Measurements from ENCODE around the gene FADD. TPM values are rescaled to one million over a fixed set of nuclear protein-coding genes. Genes with fewer than 3 reads are reported as not detected.
A peak's percentile ranks its signal among the peaks of the same experiment; 100 is the strongest.
"Not testable (repeated sequence)": the region's sequence is repeated elsewhere in the genome, so short reads cannot be mapped to it uniquely, and the experiment has no call there.

FADD gene
- polyA plus RNA-seq, 3 donors: 5.4 to 9.5 (median 7.7) TPM

- Histone ChIP-seq H3K79me2 (ENCODE audit: insufficient read depth, low read length) (peaks cover 22% of the 10 kb centered on the region), H3K9ac (ENCODE audit: insufficient read depth, low read length, poor library complexity, severe bottlenecking) (no peak overlapping the region), H3K27ac (ENCODE audit: low read depth in 1 of 2, low read length in 2 of 2) (no peak overlapping the region), H2AFZ (ENCODE audit: insufficient read depth, low read depth, low read length, poor library complexity, severe bottlenecking) (no peak overlapping the region), H3K9me3 (replicated peaks in 1 of 2; ENCODE audit: control insufficient read depth in 1 of 2, insufficient read depth in 1 of 2, low read length in 2 of 2) (no peaks in the 10 kb centered on the region), H3K36me3 (replicated peaks in 1 of 2; ENCODE audit: control insufficient read depth in 1 of 2, insufficient read depth in 2 of 2, low read length in 2 of 2) (peaks cover 36 to 41% of the 10 kb centered on the region in 2 donors), H3K4me2 (replicated peaks; ENCODE audit: extremely low read depth, low read length, poor library complexity, severe bottlenecking) (no peak overlapping the region), H3K4me1 (ENCODE audit: control insufficient read depth in 1 of 2, insufficient read depth in 2 of 2, low read length in 2 of 2) (no peaks in the 10 kb centered on the region), H3K4me3 (replicated peaks in 1 of 3; ENCODE audit: low read depth in 2 of 3, low read length in 3 of 3) (no peak overlapping the region), H3K27me3 (ENCODE audit: control insufficient read depth in 2 of 2, insufficient read depth in 2 of 2, low read length in 2 of 2) (no peaks in the 10 kb centered on the region), H4K20me1 (ENCODE audit: insufficient read depth, low read length) (peaks cover 47% of the 10 kb centered on the region)
- TF ChIP-seq CTCF (IDR thresholded peaks at IDR 0.05): no peak
- intact Hi-C loops (cut with micrococcal nuclease): no loop called here
- Mint-ChIP-seq H3K9me3 (no peaks in the 10 kb centered on the region), H3K4me3 (no peak overlapping the region), H3K27ac (no peak overlapping the region), H3K27me3 (ENCODE audit: low read depth in 3 of 3) (peaks cover 2 to 6% (median 2%) of the 10 kb centered on the region in 3 donors), H3K4me1 (peaks cover 8% of the 10 kb centered on the region), H3K36me3 (peaks cover 40 to 43% of the 10 kb centered on the region in 2 donors)
- DNase-seq: no peak
- no CpG with 5 or more reads among the region's 5 CpGs for WGBS (ENCODE audit: insufficient coverage)
Observed at GRCh38 chr11:70210530-70210929, 7.4 kb downstream of the FADD start.

GRCh38 chr11:70212227-70212811, 9.2 kb downstream of the FADD start:
- H3K9me3 Mint-ChIP-seq: no peaks in the 10 kb centered on the region
- H3K4me3 Mint-ChIP-seq: peak overlapping the region in 1 of 2 donors; percentile 24
- no peaks in the 10 kb centered on the region for H3K27me3 ChIP-seq (ENCODE audit: control insufficient read depth in 2 of 2, insufficient read depth in 2 of 2, low read length in 2 of 2)
- no peak for TF ChIP-seq CTCF (IDR thresholded peaks at IDR 0.05)
- intact Hi-C loops (cut with micrococcal nuclease): no loop called here
- H3K9ac ChIP-seq (ENCODE audit: insufficient read depth, low read length, poor library complexity, severe bottlenecking): no peak overlapping the region
- peaks cover 19 to 23% of the 10 kb centered on the region in 2 donors for H3K36me3 ChIP-seq (replicated peaks in 1 of 2; ENCODE audit: control insufficient read depth in 1 of 2, insufficient read depth in 2 of 2, low read length in 2 of 2)
- H3K27ac Mint-ChIP-seq: no peak overlapping the region
- 79% methylated on average over 9 of the region's 13 CpGs for WGBS (ENCODE audit: insufficient coverage)
- no peak overlapping the region for H2AFZ ChIP-seq (ENCODE audit: insufficient read depth, low read depth, low read length, poor library complexity, severe bottlenecking)
- peaks cover 23 to 25% of the 10 kb centered on the region in 2 donors for H3K36me3 Mint-ChIP-seq
- no peak for DNase-seq
- H3K4me3 ChIP-seq (replicated peaks in 1 of 3; ENCODE audit: low read depth in 2 of 3, low read length in 3 of 3): no peak overlapping the region
- H3K4me2 ChIP-seq (replicated peaks; ENCODE audit: extremely low read depth, low read length, poor library complexity, severe bottlenecking): no peak overlapping the region
- H3K4me1 Mint-ChIP-seq: peaks cover 2% of the 10 kb centered on the region
- peaks cover 2 to 6% (median 2%) of the 10 kb centered on the region in 3 donors for H3K27me3 Mint-ChIP-seq (ENCODE audit: low read depth in 3 of 3)
- peaks cover 29% of the 10 kb centered on the region for H4K20me1 ChIP-seq (ENCODE audit: insufficient read depth, low read length)
- no peak overlapping the region for H3K27ac ChIP-seq (ENCODE audit: low read depth in 1 of 2, low read length in 2 of 2)
- peaks cover 4% of the 10 kb centered on the region for H3K79me2 ChIP-seq (ENCODE audit: insufficient read depth, low read length)
- H3K4me1 ChIP-seq (ENCODE audit: control insufficient read depth in 1 of 2, insufficient read depth in 2 of 2, low read length in 2 of 2): no peaks in the 10 kb centered on the region
- no peaks in the 10 kb centered on the region for H3K9me3 ChIP-seq (replicated peaks in 1 of 2; ENCODE audit: control insufficient read depth in 1 of 2, insufficient read depth in 1 of 2, low read length in 2 of 2)

DNA sequence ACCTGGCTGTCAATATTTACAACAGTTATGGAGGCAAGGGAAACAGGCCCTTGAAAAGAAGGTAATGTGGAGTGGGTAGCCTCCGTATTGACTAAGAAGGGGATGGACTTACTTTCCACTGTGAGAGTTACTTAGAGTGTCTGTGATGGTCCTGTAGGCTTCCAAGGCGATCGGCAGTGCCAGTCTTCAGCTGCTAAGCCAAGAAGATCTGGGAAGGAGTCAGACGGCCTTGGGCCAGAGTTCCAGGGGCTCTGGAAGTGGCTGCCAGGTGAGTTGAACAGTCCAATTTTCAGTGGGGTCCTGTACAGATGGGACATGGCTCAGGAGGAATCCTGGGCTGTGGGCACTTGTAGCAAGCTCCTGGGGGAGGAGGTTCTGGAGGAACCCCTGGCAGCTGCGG, 14.3 kb downstream of the FADD start:
- H3K4me1 ChIP-seq (ENCODE audit: control insufficient read depth in 1 of 2, insufficient read depth in 2 of 2, low read length in 2 of 2); H3K36me3 ChIP-seq (replicated peaks in 1 of 2; ENCODE audit: control insufficient read depth in 1 of 2, insufficient read depth in 2 of 2, low read length in 2 of 2); H3K27ac ChIP-seq (ENCODE audit: low read depth in 1 of 2, low read length in 2 of 2); H3K9me3 Mint-ChIP-seq; H2AFZ ChIP-seq (ENCODE audit: insufficient read depth, low read depth, low read length, poor library complexity, severe bottlenecking); H3K9ac ChIP-seq (ENCODE audit: insufficient read depth, low read length, poor library complexity, severe bottlenecking); H3K4me2 ChIP-seq (replicated peaks; ENCODE audit: extremely low read depth, low read length, poor library complexity, severe bottlenecking); H4K20me1 ChIP-seq (ENCODE audit: insufficient read depth, low read length); H3K4me3 Mint-ChIP-seq; H3K79me2 ChIP-seq (ENCODE audit: insufficient read depth, low read length); H3K27ac Mint-ChIP-seq; H3K27me3 ChIP-seq (ENCODE audit: control insufficient read depth in 2 of 2, insufficient read depth in 2 of 2, low read length in 2 of 2); intact Hi-C loops (cut with micrococcal nuclease); H3K4me3 ChIP-seq (replicated peaks in 1 of 3; ENCODE audit: low read depth in 2 of 3, low read length in 3 of 3); H3K36me3 Mint-ChIP-seq; H3K9me3 ChIP-seq (replicated peaks in 1 of 2; ENCODE audit: control insufficient read depth in 1 of 2, insufficient read depth in 1 of 2, low read length in 2 of 2); DNase-seq: not testable (repeated sequence)
- Mint-ChIP-seq H3K27me3 (ENCODE audit: low read depth in 3 of 3) (peaks cover 15 to 17% (median 16%) of the 10 kb centered on the region in 3 donors), H3K4me1 (peaks cover 17% of the 10 kb centered on the region)
- 89% methylated on average over 3 of the region's 5 CpGs for WGBS (ENCODE audit: insufficient coverage)
